Neural cell (in vitro differentiated cells): ENCODE results near the gene LSM14A. TPM values are rescaled to one million over a fixed set of nuclear protein-coding genes. Genes with fewer than 3 reads are reported as not detected.

ENCODE experiments used
- H2AFZ ChIP-seq: fragments of 200-600, 300-800 bp; sonication (generic), shearing (Covaris generic); 2 replicates; pipeline ENCODE4 v1.6.0; 2014; ENCODE audit warnings: low read depth, mild to moderate bottlenecking, antibody characterized with exemption, low read length, moderate library complexity
- H3F3A ChIP-seq: fragments of 200-600 bp; shearing (Covaris generic); 2 replicates; pipeline ENCODE4 v1.6.1; 2016; ENCODE audit warnings: mild to moderate bottlenecking, moderate library complexity, mixed read lengths, antibody characterized with exemption, low read length; ENCODE audit not compliant: insufficient read depth, poor library complexity, severe bottlenecking
- H3K27ac ChIP-seq: fragments of 200-600, 300-800 bp; sonication (generic), shearing (Covaris generic); 2 replicates; pipeline ENCODE4 v1.5.1; 2014; ENCODE audit warnings: mild to moderate bottlenecking, low read length, moderate library complexity
- H3K27me3 ChIP-seq: fragments of 300-800, 200-600 bp; sonication (generic), shearing (Covaris generic); 2 replicates; pipeline ENCODE4 v1.6.0; 2014; ENCODE audit warnings: mild to moderate bottlenecking, low read depth, low read length, moderate library complexity; ENCODE audit not compliant: insufficient read depth
- H3K36me3 ChIP-seq: fragments of 300-800, 200-600 bp; sonication (generic), shearing (Covaris generic); 2 replicates; pipeline ENCODE4 v1.5.1; 2014; ENCODE audit warnings: mild to moderate bottlenecking, antibody characterized with exemption, low read length, moderate library complexity; ENCODE audit not compliant: insufficient read depth
- H3K4me2 ChIP-seq: fragments of 300-800, 200-600 bp; sonication (generic), shearing (Covaris generic); 2 replicates; pipeline ENCODE4 v1.6.0; 2014; ENCODE audit warnings: mild to moderate bottlenecking, low read length
- H3K4me3 ChIP-seq: fragments of 300-800, 200-600 bp; sonication (generic), shearing (Covaris generic); 2 replicates; pipeline ENCODE4 v1.5.1; 2014; ENCODE audit warnings: mild to moderate bottlenecking, low read length, moderate library complexity
- H3K79me2 ChIP-seq: fragments of 200-600 bp; shearing (Covaris generic); replicated peaks from 2 replicates; pipeline ENCODE4 v1.6.0; 2014; ENCODE audit warnings: mild to moderate bottlenecking, low read length, moderate library complexity; ENCODE audit not compliant: insufficient read depth
- H3K9ac ChIP-seq: fragments of 300-800, 200-600 bp; sonication (generic), shearing (Covaris generic); 2 replicates; pipeline ENCODE4 v1.6.1; 2016; ENCODE audit warnings: mild to moderate bottlenecking, low read length, mixed read lengths
- H3K9me2 ChIP-seq: fragments of 200-600 bp; shearing (Covaris generic); 2 replicates; pipeline ENCODE4 v1.6.1; 2016; ENCODE audit warnings: mild to moderate bottlenecking, low read length, mixed read lengths; ENCODE audit not compliant: insufficient read depth
- H3K9me3 ChIP-seq: fragments of 200-600, 300-800 bp; sonication (generic), shearing (Covaris generic); 2 replicates; pipeline ENCODE4 v1.6.1; 2016; ENCODE audit warnings: mild to moderate bottlenecking, mixed run types, low read length, moderate library complexity, mixed read lengths
- H4K20me1 ChIP-seq: fragments of 200-600 bp; shearing (Covaris generic); 2 replicates; pipeline ENCODE4 v1.6.1; 2016; ENCODE audit warnings: mild to moderate bottlenecking, mixed run types; ENCODE audit not compliant: insufficient read depth
- EP300 ChIP-seq: fragments of 450-650 bp; conservative IDR thresholded peaks from 2 replicates; pipeline ENCODE4 v1.6.1; 2014; ENCODE audit warnings: antibody characterized with exemption, mild to moderate bottlenecking, moderate library complexity; ENCODE audit not compliant: poor library complexity, severe bottlenecking
- EZH2 ChIP-seq: fragments of 200-600, 300-800 bp; shearing (Covaris generic), sonication (generic); IDR thresholded peaks from 2 replicates; pipeline ENCODE4 v1.6.1; 2014; ENCODE audit warnings: antibody characterized with exemption, low read length, borderline replicate concordance, mild to moderate bottlenecking; ENCODE audit not compliant: insufficient read depth, poor library complexity, severe bottlenecking
- MXI1 ChIP-seq: fragments of 450-650 bp; conservative IDR thresholded peaks from 2 replicates; pipeline ENCODE4 v1.6.1; 2014; ENCODE audit warnings: antibody characterized with exemption, mild to moderate bottlenecking; ENCODE audit not compliant: poor library complexity, severe bottlenecking
- POLR2AphosphoS5 ChIP-seq: IDR thresholded peaks from 2 replicates; pipeline ENCODE4 v1.6.1; 2012
- RAD21 ChIP-seq: fragments of 450-650 bp; conservative IDR thresholded peaks from 2 replicates; pipeline ENCODE4 v1.6.1; 2014; ENCODE audit warnings: antibody characterized with exemption, mild to moderate bottlenecking, moderate library complexity
- SMC3 ChIP-seq: fragments of 450-650 bp; conservative IDR thresholded peaks from 2 replicates; pipeline ENCODE4 v1.6.1; 2014; ENCODE audit warnings: antibody characterized with exemption, mild to moderate bottlenecking, moderate library complexity; ENCODE audit not compliant: poor library complexity
- TAF1 ChIP-seq: IDR thresholded peaks from 2 replicates; pipeline ENCODE4 v1.6.1; 2012; ENCODE audit warnings: low read depth
- polyA plus RNA-seq: library from polyadenylated mRNA; depleted of rRNA; stranded (reverse); fragments of >200 nt; gene quantifications from 2 replicates; pipeline ENCODE4 v1.2.3, GENCODE V29; 2014
- TF ChIP-seq, protein P1 (sequence below): fragments of 450-650 bp; IDR thresholded peaks from 2 replicates; pipeline ENCODE4 v1.5.1; 2014; ENCODE audit warnings: antibody characterized with exemption, mild to moderate bottlenecking, moderate library complexity; ENCODE audit not compliant: poor library complexity, severe bottlenecking
- TF ChIP-seq, protein P2 (sequence below): IDR thresholded peaks from 2 replicates; pipeline ENCODE4 v1.6.1; 2012; ENCODE audit warnings: borderline replicate concordance

Gene LSM14A
- polyA plus RNA-seq, 1 donor from 2014 or later: 104 TPM

DNA sequence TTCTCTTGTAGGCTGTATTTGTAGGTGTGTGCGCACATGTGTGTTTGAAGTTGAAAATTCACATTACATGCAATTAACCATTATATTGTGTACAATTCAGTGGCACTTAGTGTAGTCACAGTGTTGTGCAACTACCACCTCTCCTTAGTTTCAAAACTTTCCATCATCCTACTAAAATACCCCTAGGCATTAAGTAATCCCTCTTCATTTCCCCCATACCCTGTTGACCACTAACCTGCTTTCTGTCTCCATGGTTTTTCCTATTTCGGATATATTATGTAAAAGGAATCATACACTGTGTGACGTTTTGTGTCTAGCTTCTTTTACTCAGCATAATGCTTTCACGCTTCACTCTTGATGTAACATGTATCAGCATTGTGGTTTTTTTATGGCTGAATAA is 16.1 kb downstream of the LSM14A start:
- H3K36me3 ChIP-seq: no peaks in the 10 kb centered on the region
- H3K4me2 ChIP-seq: no peak overlapping the region
- no peak overlapping the region for H3K9ac ChIP-seq
- no peak for TF ChIP-seq EP300
- H4K20me1 ChIP-seq: peaks cover 5% of the 10 kb centered on the region
- H3K4me3 ChIP-seq: no peak overlapping the region
- no peaks in the 10 kb centered on the region for H3K27me3 ChIP-seq
- no peak overlapping the region for H3K27ac ChIP-seq
- no peaks in the 10 kb centered on the region for H3K9me3 ChIP-seq
- H3K79me2 ChIP-seq: peaks cover 95% of the 10 kb centered on the region
- no peaks in the 10 kb centered on the region for H3F3A ChIP-seq
- no peak overlapping the region for H2AFZ ChIP-seq
- no peaks in the 10 kb centered on the region for H3K9me2 ChIP-seq

DNA sequence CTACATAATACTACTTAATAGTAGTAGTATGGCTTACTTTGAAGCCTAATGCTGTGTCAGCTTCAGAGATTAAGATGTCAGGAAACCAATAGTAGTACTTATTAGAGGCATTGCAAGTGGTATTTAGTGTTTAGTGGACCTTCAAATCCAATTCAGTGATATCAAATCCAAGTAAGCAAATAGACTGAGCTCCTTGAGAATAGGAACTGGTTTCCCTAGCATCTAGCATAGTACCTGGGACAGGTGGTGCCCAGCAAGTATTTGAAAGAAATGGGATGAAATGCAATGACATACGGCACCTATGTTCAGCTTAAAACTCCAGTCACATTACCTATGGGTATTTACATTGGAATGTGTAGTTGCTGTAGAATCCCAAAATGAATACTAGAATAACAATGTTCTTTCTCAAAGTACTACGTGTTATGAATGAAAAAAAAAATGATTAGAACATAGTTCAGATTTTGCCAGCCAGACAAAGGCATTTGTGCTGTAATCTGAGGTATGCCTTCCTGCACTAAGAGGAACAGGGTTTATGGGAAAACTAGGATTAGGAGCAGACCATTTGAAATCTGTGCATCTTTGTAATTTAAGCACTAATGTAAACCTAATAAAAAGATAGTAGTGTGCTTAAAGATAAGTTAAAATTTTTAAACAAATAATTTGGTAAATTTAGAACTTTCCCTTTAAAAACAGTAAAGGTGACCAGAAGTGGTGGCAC is 17.1 kb downstream of the LSM14A start:
- H3F3A ChIP-seq: no peaks in the 10 kb centered on the region
- TF ChIP-seq EP300 (no peak), RAD21 (no peak), MXI1 (no peak), TAF1 (no peak), SMC3 (no peak), EZH2 (no peak), POLR2AphosphoS5 (no peak)
- TF ChIP-seq, protein P1, sequence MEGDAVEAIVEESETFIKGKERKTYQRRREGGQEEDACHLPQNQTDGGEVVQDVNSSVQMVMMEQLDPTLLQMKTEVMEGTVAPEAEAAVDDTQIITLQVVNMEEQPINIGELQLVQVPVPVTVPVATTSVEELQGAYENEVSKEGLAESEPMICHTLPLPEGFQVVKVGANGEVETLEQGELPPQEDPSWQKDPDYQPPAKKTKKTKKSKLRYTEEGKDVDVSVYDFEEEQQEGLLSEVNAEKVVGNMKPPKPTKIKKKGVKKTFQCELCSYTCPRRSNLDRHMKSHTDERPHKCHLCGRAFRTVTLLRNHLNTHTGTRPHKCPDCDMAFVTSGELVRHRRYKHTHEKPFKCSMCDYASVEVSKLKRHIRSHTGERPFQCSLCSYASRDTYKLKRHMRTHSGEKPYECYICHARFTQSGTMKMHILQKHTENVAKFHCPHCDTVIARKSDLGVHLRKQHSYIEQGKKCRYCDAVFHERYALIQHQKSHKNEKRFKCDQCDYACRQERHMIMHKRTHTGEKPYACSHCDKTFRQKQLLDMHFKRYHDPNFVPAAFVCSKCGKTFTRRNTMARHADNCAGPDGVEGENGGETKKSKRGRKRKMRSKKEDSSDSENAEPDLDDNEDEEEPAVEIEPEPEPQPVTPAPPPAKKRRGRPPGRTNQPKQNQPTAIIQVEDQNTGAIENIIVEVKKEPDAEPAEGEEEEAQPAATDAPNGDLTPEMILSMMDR: no peak
- TF ChIP-seq, protein P2, sequence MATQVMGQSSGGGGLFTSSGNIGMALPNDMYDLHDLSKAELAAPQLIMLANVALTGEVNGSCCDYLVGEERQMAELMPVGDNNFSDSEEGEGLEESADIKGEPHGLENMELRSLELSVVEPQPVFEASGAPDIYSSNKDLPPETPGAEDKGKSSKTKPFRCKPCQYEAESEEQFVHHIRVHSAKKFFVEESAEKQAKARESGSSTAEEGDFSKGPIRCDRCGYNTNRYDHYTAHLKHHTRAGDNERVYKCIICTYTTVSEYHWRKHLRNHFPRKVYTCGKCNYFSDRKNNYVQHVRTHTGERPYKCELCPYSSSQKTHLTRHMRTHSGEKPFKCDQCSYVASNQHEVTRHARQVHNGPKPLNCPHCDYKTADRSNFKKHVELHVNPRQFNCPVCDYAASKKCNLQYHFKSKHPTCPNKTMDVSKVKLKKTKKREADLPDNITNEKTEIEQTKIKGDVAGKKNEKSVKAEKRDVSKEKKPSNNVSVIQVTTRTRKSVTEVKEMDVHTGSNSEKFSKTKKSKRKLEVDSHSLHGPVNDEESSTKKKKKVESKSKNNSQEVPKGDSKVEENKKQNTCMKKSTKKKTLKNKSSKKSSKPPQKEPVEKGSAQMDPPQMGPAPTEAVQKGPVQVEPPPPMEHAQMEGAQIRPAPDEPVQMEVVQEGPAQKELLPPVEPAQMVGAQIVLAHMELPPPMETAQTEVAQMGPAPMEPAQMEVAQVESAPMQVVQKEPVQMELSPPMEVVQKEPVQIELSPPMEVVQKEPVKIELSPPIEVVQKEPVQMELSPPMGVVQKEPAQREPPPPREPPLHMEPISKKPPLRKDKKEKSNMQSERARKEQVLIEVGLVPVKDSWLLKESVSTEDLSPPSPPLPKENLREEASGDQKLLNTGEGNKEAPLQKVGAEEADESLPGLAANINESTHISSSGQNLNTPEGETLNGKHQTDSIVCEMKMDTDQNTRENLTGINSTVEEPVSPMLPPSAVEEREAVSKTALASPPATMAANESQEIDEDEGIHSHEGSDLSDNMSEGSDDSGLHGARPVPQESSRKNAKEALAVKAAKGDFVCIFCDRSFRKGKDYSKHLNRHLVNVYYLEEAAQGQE: no peak
- no peak overlapping the region for H2AFZ ChIP-seq
- H3K9me2 ChIP-seq: no peaks in the 10 kb centered on the region
- no peak overlapping the region for H3K9ac ChIP-seq
- H3K27me3 ChIP-seq: no peaks in the 10 kb centered on the region
- no peaks in the 10 kb centered on the region for H3K36me3 ChIP-seq
- H3K79me2 ChIP-seq: peaks cover 94% of the 10 kb centered on the region
- H3K4me2 ChIP-seq: no peak overlapping the region
- H3K4me3 ChIP-seq: no peak overlapping the region
- H3K9me3 ChIP-seq: no peaks in the 10 kb centered on the region
- H3K27ac ChIP-seq: no peak overlapping the region
- peaks cover 5% of the 10 kb centered on the region for H4K20me1 ChIP-seq

DNA sequence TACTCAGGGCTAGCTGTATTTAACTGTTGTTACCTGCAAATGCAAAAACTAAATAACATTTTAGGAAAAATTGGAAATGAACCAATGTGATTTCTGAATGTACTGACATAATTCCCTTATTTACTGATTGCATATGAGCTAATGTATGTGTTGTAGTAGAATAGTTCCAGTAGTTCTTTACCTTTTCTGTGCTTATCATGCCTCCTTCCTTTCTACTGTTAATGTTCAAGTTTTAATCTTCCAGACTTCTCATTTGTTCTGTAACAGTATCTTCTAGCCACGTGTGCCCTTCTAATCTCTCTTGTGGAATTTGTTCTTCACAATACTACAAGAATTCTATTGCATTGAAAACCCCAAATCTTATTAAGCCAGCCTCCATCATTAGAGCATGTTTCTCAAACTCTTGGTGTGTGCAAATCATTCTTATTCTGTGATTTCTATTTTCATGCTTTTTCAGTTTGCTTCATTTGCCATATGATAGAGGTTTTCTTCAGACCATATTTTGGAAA is 17.7 kb downstream of the LSM14A start:
- Histone ChIP-seq H3F3A (no peaks in the 10 kb centered on the region), H4K20me1 (peaks cover 1% of the 10 kb centered on the region), H3K4me3 (no peak overlapping the region), H3K27ac (no peak overlapping the region), H3K9me3 (no peaks in the 10 kb centered on the region), H3K4me2 (no peak overlapping the region), H3K36me3 (no peaks in the 10 kb centered on the region), H2AFZ (no peak overlapping the region), H3K27me3 (no peaks in the 10 kb centered on the region), H3K79me2 (peaks cover 91% of the 10 kb centered on the region), H3K9me2 (no peaks in the 10 kb centered on the region), H3K9ac (no peak overlapping the region)
- no peak for TF ChIP-seq TAF1
